Suprapubic skin (tissue), 4 donors: ENCODE data around the gene ADAMTS9. TPM values are rescaled to one million over a fixed set of nuclear protein-coding genes. Genes with fewer than 3 reads are reported as not detected.

Source experiments
- DNase-seq, 2 donors: peaks; one replicate each; pipeline ENCODE4 v3.0.0-alpha.2; 2019; ENCODE audit warnings: low spot score in 2 of 2
- H3K27ac ChIP-seq: fragments of 200-600 bp; sonication (generic); one replicate; pipeline ENCODE4 v1.5.1; 2019
- H3K27me3 ChIP-seq: fragments of 200-600 bp; sonication (generic); one replicate; pipeline ENCODE4 v1.5.1; 2019
- H3K36me3 ChIP-seq: fragments of 200-600 bp; sonication (generic); one replicate; pipeline ENCODE4 v1.5.1; 2019
- H3K4me1 ChIP-seq: fragments of 200-600 bp; sonication (generic); one replicate; pipeline ENCODE4 v1.5.1; 2019
- H3K4me3 ChIP-seq: fragments of 200-600 bp; sonication (generic); one replicate; pipeline ENCODE4 v1.5.1; 2019; ENCODE audit warnings: mild to moderate bottlenecking
- H3K9me3 ChIP-seq: fragments of 200-600 bp; sonication (generic); one replicate; pipeline ENCODE4 v1.5.1; 2019
- CTCF ChIP-seq, 2 donors: fragments of 200-600 bp in 1 of 2; fragments of 450-650 bp in 1 of 2; sonication (generic) in 1 of 2; IDR thresholded peaks; one replicate each; pipeline ENCODE4 v1.5.1; 2016 to 2019; ENCODE audit warnings: antibody characterized with exemption in 2 of 2, mild to moderate bottlenecking in 1 of 2, moderate library complexity in 1 of 2
- EP300 ChIP-seq: sonication (generic); formaldehyde crosslinking; IDR thresholded peaks from one replicate; pipeline ENCODE4 v1.6.1; 2017; ENCODE audit warnings: antibody characterized with exemption
- POLR2A ChIP-seq, 2 donors: fragments of 450-650 bp; IDR thresholded peaks; one replicate each; pipeline ENCODE4 v1.6.1; 2017; ENCODE audit warnings: antibody characterized with exemption in 2 of 2, mild to moderate bottlenecking in 2 of 2, moderate library complexity in 2 of 2
- POLR2AphosphoS5 ChIP-seq, 3 donors: sonication (generic); formaldehyde crosslinking; IDR thresholded peaks; one replicate each; pipeline ENCODE4 v1.6.1; 2017; ENCODE audit warnings: antibody characterized with exemption in 3 of 3
- WGBS: methylation state at CpG from one replicate; pipeline ENCODE4 v1.1.5; 2018; 5-methylcytosine and 5-hydroxymethylcytosine counted together
- total RNA-seq, 4 donors: library from RNA; depleted of rRNA; stranded (reverse); fragments of >200 nt; gene quantifications; one replicate each; pipeline ENCODE4 v1.1.0, GENCODE V29; 2016

The ADAMTS9 gene
- total RNA-seq, 4 donors from 2014 or later = 7.8 to 32.8 (median 9.3) TPM

GRCh38 chr3:64539451-64540196, 148.2 kb downstream of the ADAMTS9 start:
- no peak for DNase-seq
- Histone ChIP-seq H3K9me3 (no peaks in the 10 kb centered on the region), H3K36me3 (no peaks in the 10 kb centered on the region), H3K4me1 (peaks cover 21% of the 10 kb centered on the region), H3K27me3 (no peaks in the 10 kb centered on the region), H3K4me3 (no peak overlapping the region), H3K27ac (no peak overlapping the region)
- WGBS = 18% methylated on average over 10 of the region's 10 CpGs
- no peak for TF ChIP-seq POLR2A (IDR thresholded peaks at IDR 0.05)

- no peak overlapping the region for H3K27ac ChIP-seq
- 85% methylated on average over 2 of the region's 2 CpGs for WGBS
- DNase-seq = no peak
- H3K27me3 ChIP-seq = no peaks in the 10 kb centered on the region
- H3K4me3 ChIP-seq = no peak overlapping the region
- no peaks in the 10 kb centered on the region for H3K9me3 ChIP-seq
- TF ChIP-seq POLR2AphosphoS5 (IDR thresholded peaks at IDR 0.05) = no peak
- TF ChIP-seq EP300 = no peak
- TF ChIP-seq CTCF (IDR thresholded peaks at IDR 0.05) = no peak
- no peak for TF ChIP-seq POLR2A (IDR thresholded peaks at IDR 0.05)
- H3K4me1 ChIP-seq = peaks cover 27% of the 10 kb centered on the region
- no peaks in the 10 kb centered on the region for H3K36me3 ChIP-seq
Measured at GRCh38 chr3:64536166-64536565, 151.6 kb downstream of the ADAMTS9 start.

DNA sequence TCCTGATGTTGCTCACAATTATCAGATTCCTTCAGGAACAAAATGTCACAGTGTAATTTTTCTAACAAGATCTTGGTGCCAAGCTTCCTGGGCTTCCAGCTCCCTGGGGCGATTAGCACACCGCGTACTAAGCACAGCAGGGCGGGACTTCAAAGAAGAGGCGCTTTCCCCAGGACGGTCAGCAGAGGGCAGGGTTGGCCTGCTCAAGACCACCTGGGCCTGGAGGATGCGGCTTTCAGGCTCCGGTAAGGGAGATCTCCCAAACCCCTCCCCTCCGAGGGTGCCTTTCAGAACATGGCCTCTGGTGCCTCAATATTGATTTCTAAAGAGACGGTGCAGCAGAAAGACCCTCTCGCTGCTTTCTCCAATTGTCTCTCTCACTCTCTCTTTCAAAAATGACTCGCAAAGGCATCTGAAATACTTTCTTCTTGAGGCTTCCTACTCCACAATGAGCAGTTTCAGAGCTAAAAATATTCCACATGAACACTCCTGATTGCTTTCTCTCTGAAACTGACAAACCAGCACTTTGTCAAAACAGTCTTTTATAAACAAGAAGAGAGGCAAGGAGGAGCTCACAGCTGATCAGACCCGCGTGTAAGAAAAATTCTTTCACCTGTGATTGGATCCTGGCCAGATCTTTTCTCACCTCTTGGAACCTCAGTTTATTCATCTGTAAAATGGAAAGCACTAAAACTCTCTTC, 154.0 kb downstream of the ADAMTS9 start:
- peak; percentile 91 to 93 for DNase-seq

GRCh38 chr3:64530434-64531049, 157.3 kb downstream of the ADAMTS9 start:
- peak in 1 of 2 donors; percentile 70 for DNase-seq
- TF ChIP-seq CTCF (IDR thresholded peaks at IDR 0.05) (peak; percentile 52 to 63), POLR2A (IDR thresholded peaks at IDR 0.05) (no peak)
- no peak overlapping the region for H3K4me3 ChIP-seq
- no peaks in the 10 kb centered on the region for H3K27me3 ChIP-seq
- H3K27ac ChIP-seq = no peak overlapping the region
- H3K9me3 ChIP-seq = no peaks in the 10 kb centered on the region
- no peaks in the 10 kb centered on the region for H3K36me3 ChIP-seq
- H3K4me1 ChIP-seq = peaks cover 6% of the 10 kb centered on the region
- WGBS = 21% methylated on average over 8 of the region's 8 CpGs

More for the DNA sequence above, 154.0 kb downstream of the ADAMTS9 start:
- Histone ChIP-seq H3K27me3 (no peaks in the 10 kb centered on the region), H3K9me3 (no peaks in the 10 kb centered on the region), H3K4me3 (no peak overlapping the region), H3K27ac (no peak overlapping the region), H3K4me1 (peaks cover 15% of the 10 kb centered on the region), H3K36me3 (no peaks in the 10 kb centered on the region)
- peak; percentile 79 for TF ChIP-seq CTCF (IDR thresholded peaks at IDR 0.05)
- no peak for TF ChIP-seq POLR2A (IDR thresholded peaks at IDR 0.05)
- TF ChIP-seq EP300 = peak; percentile 72
- peak in 1 of 3 donors; percentile 43 for TF ChIP-seq POLR2AphosphoS5 (IDR thresholded peaks at IDR 0.05)
- 20% methylated on average over 13 of the region's 14 CpGs for WGBS

DNA sequence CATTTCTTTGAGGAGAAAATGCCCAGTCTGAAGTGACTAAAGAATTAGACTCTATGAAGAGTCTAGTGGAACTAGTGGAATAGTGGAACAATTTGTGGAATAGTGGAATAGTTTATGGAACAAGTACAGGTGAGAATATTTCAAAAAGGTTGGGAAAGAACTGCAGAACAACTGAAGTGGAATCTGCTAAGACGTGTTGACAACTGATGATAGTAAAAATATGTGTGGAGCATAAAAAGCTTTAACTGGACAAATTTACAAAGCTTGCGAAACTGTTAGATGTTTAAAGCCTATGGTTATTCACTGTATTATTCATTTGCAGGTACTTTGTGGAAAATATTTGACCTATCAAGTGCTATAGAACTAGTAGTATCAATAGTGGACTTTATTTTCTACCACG, 164.5 kb downstream of the ADAMTS9 start:
- no peak overlapping the region for H3K4me3 ChIP-seq
- WGBS = 61% methylated on average over 3 of the region's 3 CpGs
- H3K27me3 ChIP-seq = no peaks in the 10 kb centered on the region
- TF ChIP-seq POLR2A (IDR thresholded peaks at IDR 0.05) (no peak), POLR2AphosphoS5 (IDR thresholded peaks at IDR 0.05) (no peak), EP300 (no peak), CTCF (IDR thresholded peaks at IDR 0.05) (no peak)
- H3K36me3 ChIP-seq = peaks cover 4% of the 10 kb centered on the region
- no peaks in the 10 kb centered on the region for H3K4me1 ChIP-seq
- H3K9me3 ChIP-seq = no peaks in the 10 kb centered on the region
- DNase-seq = no peak
- no peak overlapping the region for H3K27ac ChIP-seq
